Measurements from ENCODE around the gene P2RX3. TPM values are rescaled to one million over a fixed set of nuclear protein-coding genes. Genes with fewer than 3 reads are reported as not detected.

P2RX3 gene
- total and polyA plus RNA-seq, 9 donors: 1.3 to 5.2 (median 2.5) TPM

GRCh38 chr11:57310091-57310490, 28.1 kb upstream of the P2RX3 start:
- WGBS (ENCODE audit: insufficient coverage): 38% methylated on average over 5 of the region's 6 CpGs
- H3K4me1 ChIP-seq (ENCODE audit: control insufficient read depth, insufficient read depth, low read length): peaks cover 76% of the 10 kb centered on the region

GRCh38 chr11:57310630-57311086, 27.5 kb upstream of the P2RX3 start:
- WGBS (ENCODE audit: insufficient coverage): 53% methylated on average over 6 of the region's 6 CpGs
- Histone ChIP-seq H3K9me3 (replicated peaks; ENCODE audit: control insufficient read depth, low read depth, low read length) (no peaks in the 10 kb centered on the region), H3K27me3 (ENCODE audit: control insufficient read depth, insufficient read depth, low read length) (no peaks in the 10 kb centered on the region), H3K36me3 (ENCODE audit: control insufficient read depth, insufficient read depth, low read length) (peaks cover 64% of the 10 kb centered on the region), H3K4me3 (ENCODE audit: low read length) (peak overlapping the region; percentile 52), H3K4me1 (ENCODE audit: control insufficient read depth, insufficient read depth, low read length) (peaks cover 81% of the 10 kb centered on the region), H3K27ac (ENCODE audit: low read length) (peak overlapping the region; percentile 91)
- DNase-seq: peak; percentile 71

More at GRCh38 chr11:57310091-57310490, 28.1 kb upstream of the P2RX3 start:
- Histone ChIP-seq H3K4me3 (ENCODE audit: low read length) (no peak overlapping the region), H3K9me3 (replicated peaks; ENCODE audit: control insufficient read depth, low read depth, low read length) (no peaks in the 10 kb centered on the region), H3K27ac (ENCODE audit: low read length) (peak overlapping the region; percentile 91), H3K27me3 (ENCODE audit: control insufficient read depth, insufficient read depth, low read length) (no peaks in the 10 kb centered on the region), H3K36me3 (ENCODE audit: control insufficient read depth, insufficient read depth, low read length) (peaks cover 68% of the 10 kb centered on the region)
- peak; percentile 35 for DNase-seq

- under 1% methylated on average over 30 of the region's 31 CpGs for whole genome bisulfite sequencing (ENCODE audit: insufficient coverage)
Observed at GRCh38 chr11:57311109-57311936, 26.8 kb upstream of the P2RX3 start.

GRCh38 chr11:57312511-57313021, 25.6 kb upstream of the P2RX3 start:
- H3K4me3 ChIP-seq (ENCODE audit: low read length): no peak overlapping the region
- H3K27ac ChIP-seq (ENCODE audit: low read length): peak overlapping the region; percentile 91
- no peaks in the 10 kb centered on the region for H3K27me3 ChIP-seq (ENCODE audit: control insufficient read depth, insufficient read depth, low read length)
- DNase-seq: no peak
- H3K9me3 ChIP-seq (replicated peaks; ENCODE audit: control insufficient read depth, low read depth, low read length): no peaks in the 10 kb centered on the region
- H3K4me1 ChIP-seq (ENCODE audit: control insufficient read depth, insufficient read depth, low read length): peaks cover 89% of the 10 kb centered on the region
- 78% methylated on average over 6 of the region's 10 CpGs for WGBS (ENCODE audit: insufficient coverage)
- H3K36me3 ChIP-seq (ENCODE audit: control insufficient read depth, insufficient read depth, low read length): peaks cover 78% of the 10 kb centered on the region

More at GRCh38 chr11:57311109-57311936, 26.8 kb upstream of the P2RX3 start:
- H3K4me3 ChIP-seq (ENCODE audit: low read length): peak overlapping the region; percentile 52
- no peaks in the 10 kb centered on the region for H3K9me3 ChIP-seq (replicated peaks; ENCODE audit: control insufficient read depth, low read depth, low read length)
- H3K27me3 ChIP-seq (ENCODE audit: control insufficient read depth, insufficient read depth, low read length): no peaks in the 10 kb centered on the region
- peak overlapping the region; percentile 91 for H3K27ac ChIP-seq (ENCODE audit: low read length)
- H3K36me3 ChIP-seq (ENCODE audit: control insufficient read depth, insufficient read depth, low read length): peaks cover 67% of the 10 kb centered on the region
- H3K4me1 ChIP-seq (ENCODE audit: control insufficient read depth, insufficient read depth, low read length): peaks cover 84% of the 10 kb centered on the region
- peak; percentile 95 for DNase-seq

- Histone ChIP-seq H3K4me3 (ENCODE audit: low read length) (no peak overlapping the region), H3K27ac (ENCODE audit: low read length) (no peak overlapping the region), H3K36me3 (ENCODE audit: control insufficient read depth, insufficient read depth, low read length) (peaks cover 76% of the 10 kb centered on the region), H3K4me1 (ENCODE audit: control insufficient read depth, insufficient read depth, low read length) (peaks cover 89% of the 10 kb centered on the region), H3K27me3 (ENCODE audit: control insufficient read depth, insufficient read depth, low read length) (no peaks in the 10 kb centered on the region), H3K9me3 (replicated peaks; ENCODE audit: control insufficient read depth, low read depth, low read length) (no peaks in the 10 kb centered on the region)
- WGBS (ENCODE audit: insufficient coverage): 64% methylated on average over 13 of the region's 26 CpGs
- DNase-seq: no peak
Observed at GRCh38 chr11:57313071-57313787, 24.9 kb upstream of the P2RX3 start.

- Histone ChIP-seq H3K4me3 (ENCODE audit: low read length) (no peak overlapping the region), H3K27ac (ENCODE audit: low read length) (no peak overlapping the region), H3K4me1 (ENCODE audit: control insufficient read depth, insufficient read depth, low read length) (peaks cover 89% of the 10 kb centered on the region), H3K36me3 (ENCODE audit: control insufficient read depth, insufficient read depth, low read length) (peaks cover 75% of the 10 kb centered on the region), H3K9me3 (replicated peaks; ENCODE audit: control insufficient read depth, low read depth, low read length) (no peaks in the 10 kb centered on the region), H3K27me3 (ENCODE audit: control insufficient read depth, insufficient read depth, low read length) (no peaks in the 10 kb centered on the region)
- WGBS (ENCODE audit: insufficient coverage): 41% methylated on average over 4 of the region's 8 CpGs
- DNase-seq: no peak
Observed at GRCh38 chr11:57313788-57314135, 24.4 kb upstream of the P2RX3 start.

GRCh38 chr11:57314221-57314973, 23.8 kb upstream of the P2RX3 start:
- 68% methylated on average over 11 of the region's 15 CpGs for WGBS (ENCODE audit: insufficient coverage)
- H3K36me3 ChIP-seq (ENCODE audit: control insufficient read depth, insufficient read depth, low read length): peaks cover 69% of the 10 kb centered on the region
- no peak for DNase-seq
- H3K9me3 ChIP-seq (replicated peaks; ENCODE audit: control insufficient read depth, low read depth, low read length): no peaks in the 10 kb centered on the region
- no peak overlapping the region for H3K4me3 ChIP-seq (ENCODE audit: low read length)
- no peaks in the 10 kb centered on the region for H3K27me3 ChIP-seq (ENCODE audit: control insufficient read depth, insufficient read depth, low read length)
- no peak overlapping the region for H3K27ac ChIP-seq (ENCODE audit: low read length)
- peaks cover 85% of the 10 kb centered on the region for H3K4me1 ChIP-seq (ENCODE audit: control insufficient read depth, insufficient read depth, low read length)

- peak; percentile 27 for DNase-seq
- peaks cover 81% of the 10 kb centered on the region for H3K4me1 ChIP-seq (ENCODE audit: control insufficient read depth, insufficient read depth, low read length)
- H3K27me3 ChIP-seq (ENCODE audit: control insufficient read depth, insufficient read depth, low read length): no peaks in the 10 kb centered on the region
- no peak overlapping the region for H3K4me3 ChIP-seq (ENCODE audit: low read length)
- WGBS (ENCODE audit: insufficient coverage): 10% methylated on average over 8 of the region's 8 CpGs
- H3K27ac ChIP-seq (ENCODE audit: low read length): no peak overlapping the region
- no peaks in the 10 kb centered on the region for H3K9me3 ChIP-seq (replicated peaks; ENCODE audit: control insufficient read depth, low read depth, low read length)
- peaks cover 65% of the 10 kb centered on the region for H3K36me3 ChIP-seq (ENCODE audit: control insufficient read depth, insufficient read depth, low read length)
Observed at GRCh38 chr11:57315491-57315890, 22.7 kb upstream of the P2RX3 start.

- Histone ChIP-seq H3K4me3 (ENCODE audit: low read length) (no peak overlapping the region), H3K4me1 (ENCODE audit: control insufficient read depth, insufficient read depth, low read length) (peaks cover 80% of the 10 kb centered on the region), H3K9me3 (replicated peaks; ENCODE audit: control insufficient read depth, low read depth, low read length) (no peaks in the 10 kb centered on the region), H3K36me3 (ENCODE audit: control insufficient read depth, insufficient read depth, low read length) (peaks cover 67% of the 10 kb centered on the region), H3K27ac (ENCODE audit: low read length) (no peak overlapping the region), H3K27me3 (ENCODE audit: control insufficient read depth, insufficient read depth, low read length) (no peaks in the 10 kb centered on the region)
- peak; percentile 48 for DNase-seq
- WGBS (ENCODE audit: insufficient coverage): 59% methylated on average over 3 of the region's 3 CpGs
Observed at GRCh38 chr11:57316017-57316416, 22.1 kb upstream of the P2RX3 start.
